ENCODE data around the gene LMOD1.

DNA sequence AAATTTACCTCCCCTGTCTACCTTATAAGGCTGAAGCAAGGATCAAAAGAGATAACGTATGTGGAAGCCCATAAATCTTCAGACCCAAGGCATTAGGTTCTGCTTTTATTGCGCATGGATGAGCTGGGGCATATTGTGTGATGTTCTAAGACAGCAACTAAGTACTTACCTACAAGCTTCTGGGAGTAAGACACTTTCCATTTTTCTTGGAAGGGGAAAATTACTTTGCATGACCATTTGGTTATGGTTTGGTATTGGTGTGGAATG lies 21.1 kb downstream of the LMOD1 start:
- TF ChIP-seq TCF12 (IDR thresholded peaks at IDR 0.05; ENCODE audit: low read depth) (no peak), EP300 (IDR thresholded peaks at IDR 0.05; ENCODE audit: borderline replicate concordance) (no peak), RAD21 (IDR thresholded peaks at IDR 0.05; ENCODE audit: low read depth) (no peak), CREB1 (IDR thresholded peaks at IDR 0.05; ENCODE audit: low read depth) (no peak)

Data from Ishikawa (cell line).